DMS53 treated with DMSO at 0.1 percent for 48 hours (cell line): Measurements from ENCODE around the gene CIB1.

Source experiments
- DNase-seq: peaks from one replicate; lab custom pipeline; 2025; ENCODE audit not compliant: unreplicated experiment; lab: John Stamatoyannopoulos, UW

The CIB1 gene

DNA sequence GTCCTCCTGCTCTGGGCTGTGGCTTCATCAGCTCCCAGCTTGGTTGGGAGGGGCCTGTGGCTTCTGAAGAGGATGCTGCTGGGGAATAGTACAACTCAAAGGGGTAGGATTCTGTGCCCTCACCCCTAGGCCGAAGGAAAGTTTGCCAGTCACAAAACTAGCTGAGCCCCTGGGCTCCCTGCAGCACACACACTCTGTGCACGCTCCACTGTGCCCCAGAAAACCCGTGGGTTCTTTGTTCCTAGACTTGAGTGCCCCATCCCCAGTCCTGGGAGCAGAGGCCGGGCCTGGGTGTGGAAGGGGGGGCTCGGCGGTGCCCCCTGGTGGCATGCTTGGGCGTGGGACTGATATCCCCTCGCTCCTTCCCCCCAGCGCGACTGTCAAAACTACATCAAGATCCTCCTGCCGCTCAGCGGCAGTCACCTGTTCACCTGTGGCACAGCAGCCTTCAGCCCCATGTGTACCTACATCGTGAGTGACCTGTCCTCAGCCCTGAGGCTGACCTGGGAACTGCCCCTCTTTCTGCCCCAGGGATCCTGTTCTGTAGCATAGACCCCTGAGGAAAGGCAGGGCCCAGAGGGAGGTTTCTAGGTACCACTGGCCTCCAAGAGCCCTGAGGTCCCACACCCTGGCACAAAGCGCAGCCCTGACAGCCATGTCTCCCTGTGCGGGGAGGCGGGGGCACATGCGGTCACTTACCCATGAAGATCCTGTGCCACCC is 14.2 kb downstream of the CIB1 start:
- DNase-seq, result no peak

GRCh38 chr15:90217671-90218394 is 15.9 kb downstream of the CIB1 start:
- no peak for DNase-seq

DNA sequence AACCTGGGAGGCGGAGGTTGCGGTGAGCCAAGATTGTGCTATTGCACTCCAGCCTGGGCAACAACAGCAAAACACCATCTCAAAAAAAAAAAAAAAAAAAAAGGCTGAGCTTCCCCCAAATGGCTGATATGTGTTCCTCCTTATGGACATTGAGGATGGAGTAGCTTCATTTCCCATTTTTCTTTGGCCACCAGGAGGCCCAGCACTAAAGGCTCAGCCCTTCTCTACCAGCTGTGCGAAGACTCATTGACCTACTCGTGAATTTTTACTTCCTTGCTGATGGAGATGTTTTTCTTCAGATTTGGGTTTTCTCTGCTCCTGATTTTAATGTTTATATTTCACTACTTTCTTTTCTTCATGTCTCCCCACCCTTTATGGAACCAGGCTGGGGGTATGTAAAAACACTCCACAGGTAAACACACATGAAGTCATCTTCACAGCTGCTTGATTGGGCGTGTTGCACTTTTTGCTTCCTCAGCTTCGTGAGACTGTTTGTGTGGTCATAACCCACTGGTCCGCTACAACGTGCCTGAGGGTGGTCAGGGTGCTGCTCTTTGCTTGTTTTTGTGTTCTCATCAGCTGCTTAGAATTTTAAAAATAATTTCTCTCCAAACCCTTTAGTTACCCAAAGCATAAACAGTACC is 19.1 kb downstream of the CIB1 start:
- DNase-seq, result no peak

GRCh38 chr15:90213818-90214204 is 19.9 kb downstream of the CIB1 start:
- no peak for DNase-seq

DNA sequence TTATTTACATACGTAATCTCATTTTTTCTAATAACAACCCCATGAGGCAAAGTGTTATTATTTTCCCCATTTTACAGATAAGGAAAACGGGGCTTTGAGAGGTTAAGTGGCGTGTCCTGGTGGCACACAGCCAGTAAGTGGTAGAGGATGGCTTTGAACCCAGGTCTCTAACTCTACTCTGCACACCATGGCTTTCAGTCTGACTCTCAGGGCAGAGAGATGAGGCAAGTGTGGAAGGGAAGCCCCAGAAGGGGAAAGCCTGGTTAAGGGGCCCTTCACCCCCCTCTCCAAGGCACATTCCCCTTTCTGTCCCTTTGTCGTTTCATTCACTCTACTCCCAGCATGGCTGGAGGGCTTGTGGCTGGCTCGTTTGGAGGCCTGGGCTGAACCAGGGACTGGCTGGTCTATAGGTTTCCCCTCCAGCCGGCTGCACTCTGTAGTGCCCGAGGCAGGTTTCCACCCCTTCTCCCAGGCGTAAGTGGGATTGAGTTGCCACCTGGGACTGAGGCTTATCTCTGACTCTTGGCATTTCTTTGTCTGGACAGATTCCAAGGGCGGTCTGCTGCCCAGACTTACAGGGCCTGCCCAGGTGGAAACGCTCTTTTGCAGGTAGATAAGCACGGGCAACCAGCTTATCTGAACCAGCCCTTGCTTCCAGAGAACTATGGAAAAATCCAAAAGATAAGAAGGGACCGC is 20.5 kb downstream of the CIB1 start:
- DNase-seq, result no peak

GRCh38 chr15:90212221-90213098 is 21.3 kb downstream of the CIB1 start:
- DNase-seq, result no peak

- no peak for DNase-seq
Measured at GRCh38 chr15:90211440-90212143, 22.1 kb downstream of the CIB1 start.

- DNase-seq, result no peak
Measured at GRCh38 chr15:90211009-90211408, 22.7 kb downstream of the CIB1 start.

- DNase-seq, result no peak
Measured at GRCh38 chr15:90210593-90210992, 23.1 kb downstream of the CIB1 start.

- no peak for DNase-seq
Measured at GRCh38 chr15:90209591-90209990, 24.1 kb downstream of the CIB1 start.

DNA sequence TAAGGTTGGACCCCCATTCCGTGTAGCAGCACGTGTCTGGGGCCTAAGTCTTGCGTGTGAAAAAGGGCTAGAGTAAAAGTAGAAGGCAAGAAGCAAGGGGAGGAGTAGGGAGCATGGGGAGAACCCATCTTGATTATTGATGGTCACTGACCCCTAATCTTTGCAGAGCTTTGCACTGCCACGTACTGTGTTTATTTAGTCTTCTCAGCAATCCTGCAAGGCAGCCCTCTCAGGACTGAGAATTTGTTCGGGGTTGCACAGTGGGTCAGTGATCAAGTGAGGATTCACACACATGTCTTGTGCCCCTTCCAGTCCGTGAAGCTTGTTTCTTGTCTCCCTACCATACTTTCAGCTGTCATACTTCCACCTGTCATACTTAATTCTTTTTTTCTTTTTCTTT is 25.4 kb downstream of the CIB1 start:
- DNase-seq, result no peak

DNA sequence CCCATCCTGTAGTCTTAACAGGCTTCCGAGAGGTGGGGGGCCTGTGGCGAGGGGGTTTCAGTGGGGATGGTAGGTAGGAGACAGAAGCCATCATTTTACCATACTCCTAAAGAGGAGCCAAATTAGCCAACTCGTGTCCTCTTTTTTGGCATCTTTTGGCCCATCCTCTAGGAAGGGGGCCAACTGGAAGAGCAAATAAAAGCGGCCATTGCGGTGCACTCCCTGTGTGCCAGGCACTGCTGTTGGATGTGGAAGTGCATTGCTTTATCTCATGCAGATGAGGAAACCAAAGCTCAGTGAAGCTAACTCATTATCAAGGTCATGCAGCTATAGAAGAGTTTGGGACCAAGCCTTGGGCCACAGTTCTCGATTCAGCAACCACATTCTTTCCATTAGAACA is 26.5 kb downstream of the CIB1 start:
- no peak for DNase-seq

DNA sequence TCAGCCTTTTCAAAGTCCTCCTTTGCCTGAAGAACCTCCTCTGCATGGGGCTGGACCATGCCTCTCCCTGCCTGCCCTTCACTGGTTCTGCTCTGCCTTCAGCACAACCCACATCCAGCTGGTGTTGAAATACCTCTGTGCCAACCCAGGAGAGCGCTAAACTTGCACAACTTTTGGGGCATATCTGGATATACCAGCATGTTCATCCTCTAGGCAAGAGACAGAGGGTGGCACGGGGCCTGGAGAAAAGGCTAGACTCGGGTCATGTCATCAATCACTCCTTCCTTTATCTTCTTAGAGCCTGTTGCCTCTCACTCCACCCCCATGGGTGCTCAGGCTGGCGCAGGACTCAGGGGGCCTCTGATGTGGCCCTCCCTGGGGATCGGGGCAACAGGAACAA is 27.9 kb downstream of the CIB1 start:
- DNase-seq, result no peak

- no peak for DNase-seq
Measured at GRCh38 chr15:90205050-90205848, 28.5 kb downstream of the CIB1 start.

DNA sequence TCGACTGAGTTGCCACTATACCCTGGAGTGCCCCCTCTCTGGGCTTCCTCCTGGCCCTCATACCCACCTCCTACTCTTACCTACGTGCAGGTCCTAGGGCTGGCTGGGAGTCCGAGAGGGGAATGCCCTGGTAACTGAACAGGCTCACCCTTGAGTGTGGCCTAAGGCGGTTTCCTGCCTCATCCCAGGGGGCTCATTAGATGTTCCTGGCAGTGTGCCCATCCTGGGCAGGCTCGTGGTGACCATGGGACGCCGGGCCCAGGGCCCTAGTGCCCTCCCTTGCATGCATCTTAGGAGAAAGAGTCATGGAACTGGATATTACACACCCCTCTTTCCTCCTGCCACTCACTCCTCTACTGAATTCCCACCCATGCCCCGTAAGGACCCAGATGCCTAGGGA is 29.8 kb downstream of the CIB1 start:
- DNase-seq, result no peak

- DNase-seq, result no peak
Measured at GRCh38 chr15:90203473-90203872, 30.3 kb downstream of the CIB1 start.

- no peak for DNase-seq
Measured at GRCh38 chr15:90202929-90203328, 30.8 kb downstream of the CIB1 start.

DNA sequence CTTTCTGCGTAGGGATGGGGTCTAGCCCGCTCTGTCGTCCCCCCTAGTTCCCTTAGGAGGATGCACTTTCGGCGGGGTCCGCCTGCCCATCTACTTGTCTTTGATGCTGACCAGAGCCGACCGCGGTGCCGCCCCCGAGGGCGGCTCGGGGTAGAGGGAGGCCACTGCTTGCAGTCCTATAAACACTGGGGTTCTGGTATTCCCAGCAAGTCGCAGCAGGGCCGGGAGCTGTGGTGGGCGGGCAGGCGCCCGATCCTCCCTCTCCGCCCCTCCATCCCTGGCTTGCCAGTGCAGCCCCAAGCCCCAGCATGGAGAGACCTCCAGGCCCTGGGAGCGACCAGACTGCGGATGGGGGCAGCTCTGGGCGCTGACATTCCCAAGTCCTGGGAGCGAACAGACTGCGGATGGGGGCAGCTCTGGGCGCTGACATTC is 31.8 kb downstream of the CIB1 start:
- no peak for DNase-seq
